Activated CD4-positive, alpha-beta T cell treated with anti-CD3 and anti-CD28 coated beads, Interleukin-2, Interleukin-6, amounts not matched to agents 100 ng/mL and 50 ng/mL, durations not matched to agents 16 hours and 8 hours (primary cell): ENCODE measurements around the gene MYO5A.
A peak's percentile ranks its signal among the peaks of the same experiment; 100 is the strongest.
"Not testable (repeated sequence)": the region's sequence is repeated elsewhere in the genome, so short reads cannot be mapped to it uniquely, and the experiment has no call there.

Source experiments
- DNase-seq: peaks from one replicate; pipeline ENCODE4 v3.0.0-alpha.2; 2020

The MYO5A gene

DNA sequence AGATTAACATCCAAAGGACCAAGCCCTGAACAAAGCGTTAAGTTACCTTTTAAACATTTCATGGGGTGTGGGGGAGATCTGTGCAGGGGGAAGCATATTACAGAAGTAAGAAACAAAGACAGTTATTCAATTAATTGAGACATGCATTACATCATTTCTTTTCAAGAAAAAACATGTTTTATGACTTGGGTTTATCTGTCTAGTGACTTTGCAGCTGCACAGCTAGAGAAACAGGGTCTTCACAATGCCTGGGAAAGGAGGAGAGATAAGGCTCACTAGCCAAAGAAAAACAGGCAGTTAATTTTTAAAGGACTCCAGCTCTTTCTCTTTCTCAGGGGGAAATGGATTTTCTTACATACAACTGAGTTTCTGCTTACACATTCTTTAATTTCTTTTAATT is 112.1 kb downstream of the MYO5A start:
- not testable (repeated sequence) for DNase-seq

DNA sequence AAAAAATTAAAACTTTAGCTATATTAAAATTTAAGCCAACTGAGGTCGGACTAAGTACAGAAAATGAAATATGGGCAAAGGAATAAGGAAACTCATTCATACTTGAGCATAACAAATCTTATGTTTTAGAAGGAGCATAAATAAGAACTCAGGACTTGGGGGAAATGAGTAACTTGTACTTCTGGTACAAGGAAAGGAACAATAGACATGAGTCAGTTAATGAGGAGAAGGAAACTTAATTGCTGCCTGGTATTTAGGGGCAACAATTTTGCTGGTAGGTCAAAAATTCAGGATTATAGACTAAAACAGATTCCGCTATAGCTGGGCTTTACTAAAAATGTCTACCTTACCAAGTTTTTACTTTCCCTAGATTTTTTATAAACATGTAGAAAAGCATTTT is 113.1 kb downstream of the MYO5A start:
- no peak for DNase-seq

DNA sequence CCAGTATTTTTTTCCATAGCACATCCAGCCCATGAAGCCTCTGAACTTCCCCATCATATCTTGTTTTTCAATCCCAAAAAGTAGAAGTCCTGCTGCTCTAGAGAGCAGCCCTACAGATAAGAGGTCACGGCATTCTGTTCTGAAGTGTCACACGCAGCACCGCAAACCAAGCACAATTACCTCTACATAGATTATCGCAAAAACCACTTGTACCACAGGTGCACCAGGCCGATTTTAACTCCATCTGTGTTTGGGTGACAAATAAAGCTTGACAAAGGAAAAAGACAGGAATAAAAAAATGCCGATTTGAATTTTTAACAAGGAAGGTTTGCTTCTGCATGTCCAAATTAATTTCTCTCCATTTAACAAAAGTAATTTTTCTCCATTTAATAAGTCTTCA is 113.7 kb downstream of the MYO5A start:
- DNase-seq: no peak

DNA sequence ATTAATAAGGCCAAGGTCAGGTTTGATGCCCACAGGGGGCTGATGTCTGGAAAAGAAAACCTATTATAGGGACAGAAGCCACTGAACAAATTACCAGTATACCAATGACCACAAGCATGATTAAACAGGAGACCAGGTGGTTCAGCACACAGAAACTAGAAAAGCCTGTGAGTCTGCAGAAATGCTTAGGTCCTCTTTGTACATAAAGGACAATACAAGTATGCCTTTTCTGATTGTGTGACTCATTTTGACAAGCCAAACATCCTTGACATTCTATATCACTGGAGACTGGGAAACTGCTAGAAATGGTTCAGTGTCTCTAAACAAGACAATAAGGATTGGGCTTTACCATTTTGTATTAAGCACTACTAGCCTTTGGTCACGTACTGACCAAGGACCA is 119.9 kb downstream of the MYO5A start:
- DNase-seq: no peak

DNA sequence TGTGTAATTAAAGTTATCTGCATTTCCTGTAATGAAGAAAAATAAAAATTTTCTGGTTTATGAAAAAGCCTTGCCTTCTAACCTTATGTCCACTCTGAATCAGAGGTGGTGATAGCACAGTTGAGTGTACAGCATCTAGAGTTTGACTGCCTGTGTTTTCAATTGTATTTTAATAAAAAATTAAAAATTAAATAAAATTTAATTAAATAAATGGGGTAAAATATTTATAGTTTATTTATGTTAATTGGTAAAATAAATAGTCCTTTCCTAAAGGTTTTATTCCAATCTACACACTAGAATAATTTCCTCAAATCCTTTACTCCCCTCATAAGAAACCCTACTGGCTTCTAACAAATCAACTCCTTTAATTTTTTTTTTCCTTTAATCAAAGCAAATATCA is 121.3 kb downstream of the MYO5A start:
- no peak for DNase-seq

DNA sequence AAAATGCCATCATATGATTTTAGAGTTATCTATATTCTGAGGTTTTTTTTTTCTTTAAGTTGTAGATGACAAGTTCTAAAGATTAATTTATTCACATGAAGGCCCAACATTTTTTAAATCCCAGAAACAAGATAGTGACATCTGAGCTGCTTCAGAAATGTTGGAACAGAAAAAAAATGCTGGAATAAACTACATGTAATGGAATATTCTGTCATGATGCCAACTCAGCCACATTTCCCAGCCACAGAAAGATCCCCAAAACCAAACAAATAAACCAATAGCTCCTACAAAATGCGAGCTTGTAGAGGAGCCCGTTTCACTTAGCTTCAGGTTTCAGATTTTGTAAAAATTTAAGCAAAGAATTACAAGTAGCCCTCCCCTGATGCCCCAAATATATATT is 122.1 kb downstream of the MYO5A start:
- no peak for DNase-seq

DNA sequence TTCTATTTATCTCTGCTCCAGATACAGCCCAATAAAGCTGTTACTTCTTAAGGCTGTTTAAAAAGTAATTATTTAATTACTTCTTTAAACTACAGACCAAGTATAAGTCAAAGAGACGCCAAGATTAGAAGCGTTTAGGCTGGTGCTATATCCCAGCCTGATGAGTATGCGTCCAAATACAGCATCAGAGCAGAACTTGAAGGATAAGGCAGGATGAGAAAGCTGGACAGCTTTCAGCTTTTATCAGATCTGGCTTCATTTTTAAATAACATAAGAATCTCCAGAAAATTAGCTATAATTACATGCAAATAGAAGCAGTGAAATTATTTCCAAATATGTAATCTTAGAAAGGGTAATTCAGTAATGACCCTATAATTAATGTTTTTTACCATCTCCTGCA is 122.8 kb downstream of the MYO5A start:
- no peak for DNase-seq

DNA sequence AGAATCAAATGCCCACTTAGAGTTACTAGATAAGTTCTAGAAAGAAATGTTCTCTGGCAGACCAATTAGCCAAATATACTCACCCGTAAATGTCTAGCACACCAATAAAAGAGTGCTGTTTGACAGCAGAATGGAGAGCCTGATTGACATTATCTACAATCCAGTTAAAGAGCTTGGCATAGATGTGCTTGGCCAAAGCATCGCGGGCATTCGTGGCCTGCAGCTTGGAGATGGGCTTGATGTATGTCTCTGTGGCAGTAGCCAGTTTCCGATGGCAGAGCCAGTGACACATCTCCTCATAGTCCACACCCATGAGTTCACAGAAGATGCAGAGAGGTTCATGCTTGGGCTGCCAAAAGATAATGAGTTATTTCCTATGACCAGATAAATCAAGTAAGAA is 131.6 kb downstream of the MYO5A start:
- no peak for DNase-seq

DNA sequence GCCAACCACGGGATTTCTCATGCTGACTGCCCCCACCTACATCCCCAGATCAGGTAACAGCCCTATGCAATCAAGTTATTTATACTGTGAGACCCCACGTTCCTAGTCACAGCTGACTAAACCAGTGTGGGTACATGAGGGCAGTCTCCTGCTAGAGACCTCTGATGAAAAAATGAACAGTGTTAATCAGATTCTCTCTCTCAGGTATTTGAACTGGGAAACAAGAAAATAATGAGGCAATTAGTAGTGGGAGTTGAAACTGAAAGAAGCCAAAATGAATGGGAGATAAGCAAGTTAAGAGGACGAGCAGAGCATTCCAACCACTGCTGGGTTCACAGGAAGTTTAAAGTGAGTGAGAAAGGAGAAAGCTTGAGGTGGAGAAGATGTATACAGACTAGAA is 134.6 kb downstream of the MYO5A start:
- no peak for DNase-seq

DNA sequence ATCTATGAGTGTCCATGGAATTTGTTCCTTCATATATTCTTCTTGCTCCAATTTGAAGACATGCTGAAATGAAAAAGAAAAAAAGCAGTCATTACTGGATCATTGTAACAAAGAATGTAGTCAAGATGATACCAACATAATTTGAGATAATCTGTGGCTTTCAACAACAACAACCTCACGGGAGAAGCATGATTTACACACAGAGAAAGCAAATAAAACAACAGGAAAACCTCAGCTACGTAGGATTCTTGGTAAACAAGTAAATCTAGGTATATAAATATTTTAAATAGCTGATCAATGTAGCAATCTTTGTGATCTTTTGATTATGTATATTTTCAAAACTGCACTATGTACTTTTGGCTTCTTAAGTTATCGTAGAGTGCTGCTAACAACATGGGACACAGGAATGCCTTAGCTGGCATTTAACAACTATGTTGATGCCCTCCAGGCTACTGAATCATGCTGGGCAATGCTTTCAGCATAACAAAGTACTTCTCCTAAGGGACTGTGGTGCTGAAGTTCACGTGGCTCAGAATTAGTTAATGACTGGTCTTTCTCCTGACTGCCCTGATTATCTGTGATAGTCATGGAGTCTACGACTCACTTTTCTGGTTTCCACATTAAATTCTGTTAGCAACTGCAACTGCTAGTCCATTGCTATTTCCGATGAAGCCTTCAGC is 136.5 kb downstream of the MYO5A start:
- no peak for DNase-seq

DNA sequence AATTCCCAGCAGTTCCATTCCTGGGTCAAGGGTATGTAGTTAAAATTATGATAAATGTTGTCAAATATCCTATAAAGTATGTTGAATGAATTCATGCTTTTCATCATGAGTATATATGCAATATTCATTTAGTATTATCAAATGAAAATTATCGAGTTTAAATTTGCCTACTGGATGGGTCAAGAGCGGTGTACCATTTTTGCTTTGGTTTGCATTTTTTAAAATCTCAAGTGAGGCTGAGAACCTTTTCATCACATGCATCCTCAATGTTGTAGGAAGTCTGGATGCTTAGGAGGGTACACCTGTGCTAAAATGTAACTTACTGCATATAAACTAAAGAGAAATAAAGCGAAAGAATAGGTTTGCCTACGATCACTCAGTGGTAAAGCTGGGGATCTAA is 137.6 kb downstream of the MYO5A start:
- no peak for DNase-seq

DNA sequence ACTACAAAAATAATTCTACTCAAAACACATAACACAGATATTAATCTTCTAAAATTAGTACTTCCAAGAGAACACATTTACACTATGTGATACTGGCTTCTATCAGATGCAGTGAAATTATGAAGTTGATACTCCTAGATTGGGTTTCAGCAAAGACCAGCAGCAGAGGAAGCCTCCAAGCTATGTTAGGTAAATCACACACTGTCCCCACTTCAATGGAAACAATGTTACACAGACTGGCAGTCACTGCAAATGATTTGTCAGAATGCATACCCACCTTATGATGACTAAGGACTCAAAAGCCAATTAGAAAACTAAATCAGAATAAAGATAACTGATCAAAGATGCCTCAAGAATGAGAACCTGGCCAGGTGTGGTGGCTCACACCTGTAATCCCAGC is 143.0 kb downstream of the MYO5A start:
- no peak for DNase-seq

DNA sequence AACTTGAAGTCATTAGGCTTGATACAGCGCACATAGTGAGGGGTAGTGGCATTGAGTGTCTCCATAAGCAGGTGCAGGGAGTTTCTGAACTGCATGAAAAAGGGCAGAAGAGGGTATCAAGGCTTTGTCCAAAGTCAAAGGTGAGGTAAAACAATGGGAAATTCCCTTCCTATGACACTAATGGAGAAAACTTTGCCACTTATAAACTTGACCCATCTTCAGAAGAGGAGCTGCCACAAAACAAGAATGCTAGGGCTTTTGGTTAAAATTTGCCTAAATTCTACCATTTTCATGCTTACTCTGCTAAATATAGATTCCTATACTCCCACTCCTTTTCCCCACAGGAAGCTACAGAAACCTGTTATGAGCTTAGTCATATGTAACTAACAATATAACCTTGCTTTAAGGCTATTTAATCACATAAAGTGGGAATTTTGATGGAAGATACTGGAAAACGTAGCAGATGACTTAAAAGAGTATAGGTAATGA is 145.5 kb downstream of the MYO5A start:
- DNase-seq: peak; percentile 13

DNA sequence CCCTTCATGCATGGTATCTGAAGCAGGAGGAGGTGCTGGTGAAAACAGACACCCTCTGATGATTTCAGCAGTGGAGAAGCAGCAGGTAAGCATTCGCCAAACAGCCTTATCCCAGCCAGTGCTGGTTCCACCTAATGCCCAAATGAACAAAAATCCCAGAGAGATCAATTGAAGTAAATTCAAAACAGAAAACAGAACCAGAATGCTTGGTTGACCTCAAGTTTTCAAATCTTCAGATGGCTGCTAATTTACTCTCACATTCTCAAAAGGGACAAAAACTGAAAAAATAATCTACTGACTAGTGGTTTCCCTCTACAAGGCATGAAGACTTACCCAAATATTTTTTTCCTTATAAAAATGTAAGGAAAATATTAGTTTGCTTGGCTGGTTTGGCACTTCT is 146.0 kb downstream of the MYO5A start:
- DNase-seq: peak; percentile 21

DNA sequence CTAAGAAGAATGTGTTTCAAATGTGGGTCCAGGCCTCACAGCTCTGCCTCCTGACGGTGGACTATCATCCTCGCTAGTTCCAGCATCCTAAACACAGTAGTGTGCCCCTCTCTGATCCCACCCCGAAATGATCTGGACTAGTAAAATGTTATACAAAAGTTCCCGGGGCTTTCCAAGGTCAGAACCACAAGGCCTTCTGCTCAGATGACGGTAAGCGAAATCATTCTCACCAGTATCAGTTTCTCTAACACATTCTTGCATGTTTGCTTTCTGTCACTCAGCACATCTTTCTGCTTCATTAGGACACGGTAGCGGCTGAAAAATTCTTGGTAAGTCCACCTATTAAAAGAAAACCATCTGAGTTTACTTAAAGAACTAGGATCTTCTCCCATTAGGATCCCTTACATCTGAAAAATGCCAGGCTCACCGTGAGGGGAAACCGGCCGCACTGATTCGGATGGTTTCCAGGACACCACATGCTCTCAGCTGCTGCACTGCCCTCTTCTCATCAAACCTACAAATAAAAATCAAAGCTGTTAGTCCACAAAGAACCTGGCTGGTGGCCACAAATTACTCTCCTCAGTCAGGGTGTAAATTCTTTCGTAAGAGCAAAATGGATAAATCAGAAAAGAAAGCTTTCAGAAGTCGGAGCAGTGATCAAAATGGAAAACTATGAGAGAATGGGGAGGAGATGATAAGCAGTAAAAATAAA is 149.1 kb downstream of the MYO5A start:
- DNase-seq: peak; percentile 79

DNA sequence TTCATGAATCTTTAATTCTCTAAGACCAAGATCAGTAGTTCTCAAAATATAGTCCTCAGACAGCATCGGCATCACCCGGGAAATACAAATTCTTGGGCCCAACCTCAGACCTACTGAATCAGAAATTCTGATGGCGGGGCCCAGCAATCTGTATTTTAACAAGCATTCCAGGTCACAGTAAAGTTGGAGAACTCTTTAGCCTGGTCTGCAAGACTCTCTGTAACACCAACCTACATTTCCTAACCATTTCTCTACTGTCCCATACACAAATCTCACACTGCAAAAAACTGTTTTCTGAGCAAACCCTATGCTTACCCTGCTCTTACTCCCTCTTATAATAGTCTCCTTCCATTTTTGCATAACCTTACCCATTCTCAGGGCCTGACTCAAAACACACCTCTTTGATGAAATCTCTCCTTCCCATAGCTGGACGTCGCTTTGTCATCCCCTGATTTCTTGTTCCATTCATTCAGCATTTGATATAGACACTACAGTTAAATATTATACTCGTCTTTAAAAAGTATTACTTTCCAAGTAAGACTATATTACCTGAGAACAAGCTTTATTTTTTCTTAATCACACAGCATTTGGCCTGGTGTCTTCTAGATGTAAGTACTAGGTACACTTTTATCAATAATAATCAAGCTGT is 149.8 kb downstream of the MYO5A start:
- DNase-seq: peak; percentile 79

DNA sequence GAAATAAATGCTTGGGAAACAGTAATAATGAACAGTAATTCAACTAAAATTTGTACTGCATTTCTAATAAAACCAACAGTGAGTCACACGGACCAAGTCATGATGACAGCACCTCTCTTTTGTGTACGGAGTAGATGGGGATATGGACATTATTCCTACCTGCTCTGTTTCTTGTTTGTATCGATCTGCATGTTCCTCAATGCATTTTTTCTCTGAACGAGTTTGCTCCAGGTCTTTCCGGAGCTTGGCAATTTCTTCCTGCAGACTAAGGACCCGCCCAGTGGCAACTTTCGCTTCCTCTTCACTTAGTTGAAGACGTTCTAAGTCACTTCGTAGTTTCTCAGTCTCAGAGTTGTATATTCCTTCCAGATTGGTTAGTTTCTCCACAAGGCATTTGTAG is 158.7 kb downstream of the MYO5A start:
- DNase-seq: no peak

DNA sequence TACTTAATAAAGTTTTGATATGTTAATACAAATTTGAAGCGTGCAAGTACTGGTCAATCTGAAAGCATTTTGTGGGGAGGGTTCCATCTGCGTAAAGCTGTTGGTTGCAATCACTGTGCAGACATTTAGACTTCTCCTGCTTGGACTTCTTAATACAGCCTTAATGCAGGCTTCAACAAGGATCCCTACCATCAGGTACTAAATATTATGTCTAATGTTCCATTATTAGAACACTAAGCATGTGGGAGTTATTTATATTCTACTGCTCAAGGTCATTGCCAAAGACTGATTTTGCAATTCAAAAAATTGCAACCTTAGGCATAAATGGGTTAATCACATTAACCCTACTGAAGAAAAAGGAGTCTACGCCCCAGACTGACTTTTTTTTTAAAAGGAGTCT is 159.2 kb downstream of the MYO5A start:
- no peak for DNase-seq

DNA sequence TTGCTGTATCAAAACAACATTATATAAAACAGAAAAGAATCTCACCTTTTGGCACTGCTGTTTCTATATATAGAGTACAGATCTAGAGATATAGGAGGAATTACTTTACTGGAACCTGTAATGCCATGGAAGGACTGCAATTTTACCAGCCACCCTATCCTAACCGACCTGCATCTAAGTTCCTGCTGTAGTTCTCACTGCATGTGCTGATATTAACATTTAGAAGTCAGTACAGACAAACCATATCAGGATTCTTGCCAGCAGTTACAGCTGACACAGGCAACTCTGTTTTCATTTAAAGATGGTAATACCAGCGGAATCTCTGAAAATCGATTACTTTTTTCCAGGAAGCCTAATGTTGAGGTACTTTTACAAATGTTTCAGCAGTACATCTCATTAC is 159.7 kb downstream of the MYO5A start:
- DNase-seq: no peak

DNA sequence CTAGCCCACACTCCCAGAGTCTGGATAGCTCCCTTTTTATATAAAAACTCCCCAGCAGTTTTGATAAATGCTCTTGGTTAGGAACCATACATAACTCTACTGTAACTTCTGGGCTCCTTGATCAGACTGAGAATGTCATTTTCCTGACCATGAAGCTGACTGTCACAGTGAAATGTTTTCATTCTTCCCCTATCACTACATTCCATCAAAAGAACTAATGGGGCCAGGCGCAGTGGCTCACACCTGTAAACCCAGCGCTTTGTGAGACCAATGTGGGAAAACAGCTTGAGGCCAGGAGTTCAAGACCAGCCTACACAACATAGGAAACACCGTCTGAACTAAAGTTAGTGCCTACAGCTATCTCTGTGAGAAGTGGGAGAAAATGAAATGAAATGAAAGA is 160.3 kb downstream of the MYO5A start:
- no peak for DNase-seq

DNA sequence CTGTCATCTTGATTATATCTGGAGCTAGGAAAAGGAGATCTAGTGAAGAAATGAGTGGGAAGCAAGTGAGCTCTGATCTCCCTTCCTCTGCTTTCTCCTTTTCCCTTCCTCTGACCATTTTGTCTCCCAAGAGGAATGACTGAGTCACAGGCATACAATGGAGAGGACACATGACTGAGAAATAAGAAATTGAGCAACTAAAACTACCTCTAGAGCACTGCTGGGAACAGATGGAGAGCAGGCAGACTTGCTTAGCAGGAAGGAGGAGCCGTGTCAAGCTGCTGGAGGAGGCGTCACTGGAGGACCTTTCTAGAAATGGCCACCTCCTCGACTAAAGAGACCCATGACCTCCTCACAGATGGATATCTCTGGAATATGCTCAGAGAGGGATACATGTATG is 166.2 kb downstream of the MYO5A start:
- DNase-seq: no peak

DNA sequence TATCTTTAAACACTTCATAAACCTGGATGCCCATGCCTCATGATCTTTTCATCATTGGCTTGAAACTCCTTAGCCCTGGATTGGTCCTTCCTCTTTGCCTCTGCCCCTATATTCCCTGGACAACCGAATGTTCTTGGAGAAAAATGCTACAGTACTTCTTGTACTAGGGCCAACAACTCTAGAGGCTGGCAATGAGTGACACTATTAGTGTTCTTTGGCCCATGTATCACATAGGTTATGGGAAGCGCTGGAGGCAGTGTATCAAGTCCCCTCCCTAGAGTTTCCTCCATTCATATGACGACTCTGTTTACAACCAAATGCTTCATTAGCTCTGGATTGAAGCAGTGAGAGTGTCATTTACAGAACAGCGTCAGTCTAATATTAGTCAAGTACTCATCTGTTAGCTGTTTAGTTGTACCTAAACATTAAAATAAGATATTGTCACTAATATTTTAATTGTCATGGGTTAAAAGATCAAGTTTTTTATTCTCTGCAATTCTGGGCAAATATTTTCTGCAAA is 166.6 kb downstream of the MYO5A start:
- no peak for DNase-seq

DNA sequence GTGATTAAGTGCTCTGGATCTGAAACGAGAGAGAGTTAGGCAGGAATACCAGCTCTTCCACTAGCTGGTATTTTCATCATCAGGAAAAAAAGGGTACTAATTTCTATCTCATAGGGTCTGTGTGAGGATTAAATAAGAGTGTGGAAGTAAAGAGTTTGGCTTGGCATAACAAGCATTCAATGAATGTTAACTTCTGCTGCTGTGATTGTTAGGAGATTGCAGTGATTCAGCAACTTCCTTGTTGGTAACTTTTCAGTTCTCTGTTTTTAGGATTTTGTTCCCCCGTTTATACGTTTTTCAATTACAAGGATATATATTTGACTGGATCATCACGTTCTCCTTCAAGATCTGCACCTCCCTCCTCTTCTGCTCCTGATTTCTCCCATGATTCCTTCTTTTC is 167.2 kb downstream of the MYO5A start:
- no peak for DNase-seq
